Stimulated activated CD4-positive, alpha-beta T cell treated with anti-CD3 and anti-CD28 coated beads, Interleukin-2, amount 100 ng/mL, for 48 hours (primary cell): ENCODE measurements around the gene SMTNL2.
"Not testable (repeated sequence)": the region's sequence is repeated elsewhere in the genome, so short reads cannot be mapped to it uniquely, and the experiment has no call there.

Experiments
- DNase-seq, 2 donors: peaks; one replicate each; pipeline ENCODE4 v3.0.0-alpha.2; 2020

The SMTNL2 gene

DNA sequence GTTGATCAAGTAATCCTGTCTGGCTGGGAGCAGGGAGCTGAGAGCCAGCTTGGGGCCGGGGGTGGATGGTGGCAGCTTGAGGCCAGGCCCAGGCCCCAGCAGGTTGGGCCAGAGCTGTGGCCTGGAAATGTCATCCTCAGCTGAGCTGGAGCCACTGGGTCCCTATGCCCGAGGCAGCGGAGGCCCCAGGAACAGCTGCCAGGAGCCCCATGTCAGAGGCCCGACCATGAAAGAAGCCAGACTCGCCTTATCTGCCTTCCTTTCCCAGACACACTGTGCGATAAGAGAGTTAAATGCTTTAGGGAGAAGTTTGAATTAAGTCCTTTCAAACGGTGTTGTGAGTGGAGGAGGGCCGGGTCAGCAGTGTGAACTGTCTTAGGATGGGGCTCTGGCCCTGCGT, 3.5 kb downstream of the SMTNL2 start:
- DNase-seq = no peak

DNA sequence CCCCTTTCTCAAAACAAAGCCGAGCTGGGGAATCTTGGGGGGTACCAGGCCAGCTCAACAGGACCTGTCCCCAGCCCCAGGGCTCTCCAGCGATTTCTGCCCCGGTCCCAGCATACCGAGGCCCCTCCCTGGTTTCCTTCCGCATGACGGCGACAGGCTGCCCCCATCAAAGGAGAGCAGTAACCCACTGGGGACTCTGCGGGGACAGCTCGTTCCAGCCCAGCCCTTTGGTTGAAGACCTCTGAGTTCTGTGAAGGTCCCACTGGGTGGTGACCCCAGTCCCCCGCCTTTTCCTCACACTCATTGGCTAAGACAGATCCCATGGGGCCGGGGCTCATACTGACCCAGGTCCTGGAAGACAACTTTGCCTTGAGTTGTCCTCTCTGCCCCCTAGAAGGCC, 4.1 kb downstream of the SMTNL2 start:
- no peak for DNase-seq

DNA sequence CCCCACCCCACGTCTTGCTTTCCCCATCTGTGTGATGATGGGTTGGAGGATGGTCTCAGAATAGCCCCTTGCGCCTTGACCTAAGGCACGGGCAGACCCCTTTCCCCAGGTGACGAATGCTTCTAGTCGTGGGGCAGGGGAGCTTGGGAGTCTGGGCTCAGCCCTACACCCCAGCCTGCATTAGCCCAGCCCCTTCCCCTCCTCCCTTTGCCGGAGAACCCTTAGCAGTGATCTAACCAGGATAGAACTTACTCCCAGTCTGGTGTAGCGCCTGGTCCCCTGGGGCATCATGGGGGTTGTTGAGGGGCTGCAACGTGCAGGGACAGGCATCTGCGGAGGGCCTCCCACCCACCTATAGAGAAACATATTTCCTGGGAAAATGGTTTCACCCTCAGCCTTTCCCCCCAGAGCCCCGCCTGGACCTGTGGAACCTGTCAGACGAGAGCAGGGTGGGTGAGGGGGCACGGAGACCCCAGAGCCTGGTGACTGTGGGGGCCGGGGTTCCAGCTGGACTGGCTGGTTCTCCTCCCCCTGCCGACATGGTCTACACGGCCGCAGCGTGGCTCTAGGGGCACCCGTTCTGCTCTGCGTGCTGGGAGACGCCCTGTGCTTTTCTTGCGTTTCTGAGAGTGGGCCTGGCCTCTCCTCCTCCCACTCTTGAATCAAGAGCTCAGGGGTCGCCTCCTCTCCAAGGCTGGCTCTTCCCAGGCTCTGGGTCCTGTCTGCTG, 4.7 kb downstream of the SMTNL2 start:
- DNase-seq = no peak

DNA sequence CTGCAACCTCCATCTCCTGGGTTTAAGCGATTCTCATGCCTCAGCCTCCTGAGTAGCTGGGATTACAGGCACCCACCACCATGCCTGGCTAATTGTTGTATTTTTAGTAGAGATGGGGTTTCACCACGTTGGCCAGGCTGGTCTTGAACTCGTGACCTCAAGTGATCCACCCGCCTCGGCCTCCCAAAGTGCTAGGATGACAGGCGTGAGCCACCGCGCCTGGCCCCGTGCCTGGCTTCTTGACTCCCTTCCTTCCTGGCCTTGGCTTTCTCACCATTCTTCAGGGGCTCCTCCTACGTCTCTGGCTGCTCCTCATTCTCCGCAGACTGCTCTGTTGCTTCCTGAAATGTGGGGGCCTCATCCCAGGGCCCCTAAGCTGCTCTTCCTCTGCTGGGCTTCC, 5.7 kb downstream of the SMTNL2 start:
- not testable (repeated sequence) for DNase-seq

DNA sequence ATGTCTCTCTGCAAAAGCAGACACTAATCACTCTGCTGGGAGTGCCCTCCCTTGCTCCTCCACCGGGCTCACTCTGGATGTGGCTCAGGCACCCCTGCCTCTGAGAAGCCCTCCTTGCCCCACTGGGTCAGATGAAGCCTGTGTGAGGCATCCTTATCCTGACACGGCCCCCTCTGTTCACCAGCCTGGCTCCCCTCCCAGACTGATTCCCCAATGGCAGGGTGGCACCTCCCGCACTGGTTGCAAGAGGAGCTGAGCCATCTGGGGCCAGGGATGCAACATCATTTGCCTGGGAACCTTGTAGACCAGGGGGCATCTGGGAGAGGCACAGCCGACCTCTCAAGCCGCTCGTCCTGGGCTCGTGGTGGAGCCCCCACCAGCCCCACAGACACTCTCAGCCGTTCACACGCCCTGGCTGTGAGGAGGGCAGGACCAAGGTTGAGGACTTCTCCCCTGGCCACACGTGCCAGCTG, 6.7 kb downstream of the SMTNL2 start:
- no peak for DNase-seq

DNA sequence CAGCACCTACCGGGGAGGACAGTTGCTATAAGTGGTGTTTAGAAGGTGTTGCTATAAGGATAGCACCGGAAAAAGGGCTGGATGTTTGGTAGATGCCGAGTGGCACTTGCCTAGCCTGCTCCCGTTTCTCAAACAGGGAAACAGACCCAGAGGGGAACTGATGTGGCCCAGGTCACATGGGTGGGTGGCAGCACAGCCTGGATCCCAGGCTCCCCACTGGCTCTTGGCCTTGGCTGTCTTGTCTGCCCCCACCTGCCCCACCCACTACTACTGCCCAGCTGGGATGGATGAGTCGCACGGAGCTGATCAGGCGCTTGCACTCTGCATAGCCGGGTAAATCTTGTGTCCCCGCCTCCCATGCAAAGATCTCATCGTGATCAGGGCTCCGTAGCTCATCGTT, 7.2 kb downstream of the SMTNL2 start:
- no peak for DNase-seq

DNA sequence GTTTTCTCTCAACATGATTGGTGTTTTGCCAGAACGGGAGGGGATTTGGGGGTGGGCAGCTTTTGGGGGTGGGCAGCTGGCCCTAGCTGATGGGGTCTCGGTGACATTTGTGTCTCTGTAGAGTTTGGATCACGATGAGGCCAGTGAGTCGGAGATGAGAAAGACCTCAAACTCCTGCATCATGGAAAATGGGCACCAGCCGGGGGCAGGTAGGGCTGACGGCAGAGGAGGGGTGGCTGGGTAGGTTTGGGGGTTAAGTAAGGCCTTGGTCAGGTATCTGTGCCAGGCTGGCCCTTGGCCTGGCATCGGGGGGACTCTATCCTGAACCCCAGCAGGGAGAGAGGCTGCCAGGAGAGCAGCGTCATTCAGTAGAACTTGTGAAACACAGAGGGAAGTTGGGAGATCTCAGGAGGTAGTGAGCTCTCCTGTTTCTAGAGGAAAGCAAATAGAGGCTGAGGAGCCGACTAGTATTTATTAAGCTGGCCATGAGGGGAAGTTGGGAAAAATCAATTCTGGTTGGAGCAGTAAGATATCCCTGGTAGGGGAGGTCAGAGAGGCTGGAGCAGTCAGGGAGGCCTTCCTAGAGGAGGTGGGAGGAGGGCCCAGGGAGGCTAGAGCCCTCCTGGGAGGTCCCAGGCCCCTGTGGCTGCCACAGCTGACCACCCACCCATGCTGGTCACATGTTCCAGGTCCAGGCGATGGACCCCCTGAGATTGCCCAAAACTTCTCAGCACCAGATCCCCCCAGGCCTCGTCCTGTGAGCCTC, 8.1 kb downstream of the SMTNL2 start:
- DNase-seq = no peak

DNA sequence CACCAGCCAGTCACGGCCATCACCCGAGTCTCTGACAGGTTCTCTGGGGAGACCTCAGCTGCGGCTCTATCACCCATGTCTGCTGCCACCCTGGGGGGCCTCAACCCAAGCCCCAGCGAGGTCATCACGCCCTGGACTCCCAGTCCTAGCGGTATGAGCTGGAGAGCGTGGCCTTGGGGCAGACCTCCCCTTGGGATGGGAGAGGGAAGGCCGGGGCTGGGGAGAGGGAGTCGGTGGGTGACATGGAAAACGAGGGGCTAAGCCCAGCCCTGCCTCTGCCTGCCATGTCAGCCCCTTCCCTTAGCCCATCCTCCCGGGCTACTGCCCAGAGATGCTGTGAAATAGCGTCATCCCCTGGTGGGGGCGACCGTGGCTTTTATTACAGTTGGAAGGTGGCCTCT, 8.7 kb downstream of the SMTNL2 start:
- no peak for DNase-seq

DNA sequence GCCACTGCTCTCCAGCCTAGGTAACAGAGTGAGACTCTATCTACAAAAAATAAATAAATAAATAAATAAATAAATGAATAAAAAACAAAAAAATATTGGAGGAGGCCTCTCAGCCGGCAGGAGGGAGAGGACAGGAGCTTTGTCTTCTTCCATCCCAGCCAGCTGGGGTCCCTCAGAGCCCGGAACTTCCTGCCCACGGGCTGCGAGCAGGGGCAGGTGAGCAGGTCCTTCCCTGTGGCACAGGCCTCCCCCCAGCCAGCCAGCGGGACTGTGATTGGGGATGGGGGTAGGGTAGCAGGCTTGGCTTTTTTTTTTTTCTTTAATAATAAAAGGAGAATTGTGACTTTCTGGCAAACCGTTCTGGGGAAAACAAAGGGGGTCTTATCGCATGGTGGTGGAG, 10.1 kb downstream of the SMTNL2 start:
- no peak for DNase-seq

DNA sequence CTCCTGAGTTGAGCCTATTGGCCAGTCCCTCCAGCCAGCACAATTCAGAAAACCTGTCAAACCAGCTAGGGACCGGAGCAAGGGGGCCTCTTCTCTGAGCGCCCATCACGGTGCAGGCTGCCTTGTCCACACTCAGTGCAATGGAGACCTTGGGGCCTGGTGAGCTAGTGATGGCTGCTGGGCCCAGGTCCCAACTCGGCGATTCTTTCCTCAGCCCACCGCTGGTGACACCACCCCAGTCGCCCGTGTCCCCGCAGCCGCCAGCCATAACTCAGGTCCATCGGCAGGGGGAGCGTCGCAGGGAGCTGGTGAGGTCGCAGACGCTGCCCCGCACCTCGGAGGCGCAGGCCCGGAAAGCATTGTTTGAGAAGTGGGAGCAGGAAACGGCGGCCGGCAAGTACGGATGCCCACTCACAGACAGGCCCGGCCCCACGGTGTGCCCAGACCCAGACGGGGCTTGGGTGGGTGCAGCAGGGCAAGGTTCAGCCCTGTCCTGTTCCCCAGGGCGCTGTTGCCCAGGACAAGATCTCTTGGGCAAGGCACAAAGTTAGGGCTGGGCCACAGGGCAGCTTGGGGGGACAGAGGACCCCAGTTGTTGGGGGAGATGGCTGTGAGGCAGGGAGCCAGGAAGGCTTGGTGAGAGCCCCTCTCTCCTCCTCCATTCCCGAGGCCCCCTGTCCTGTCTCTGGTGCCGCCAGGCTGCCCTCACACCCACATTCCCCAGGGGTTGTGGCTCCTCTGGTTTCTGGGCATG, 10.8 kb downstream of the SMTNL2 start:
- peak; percentile 19 to 44 for DNase-seq

DNA sequence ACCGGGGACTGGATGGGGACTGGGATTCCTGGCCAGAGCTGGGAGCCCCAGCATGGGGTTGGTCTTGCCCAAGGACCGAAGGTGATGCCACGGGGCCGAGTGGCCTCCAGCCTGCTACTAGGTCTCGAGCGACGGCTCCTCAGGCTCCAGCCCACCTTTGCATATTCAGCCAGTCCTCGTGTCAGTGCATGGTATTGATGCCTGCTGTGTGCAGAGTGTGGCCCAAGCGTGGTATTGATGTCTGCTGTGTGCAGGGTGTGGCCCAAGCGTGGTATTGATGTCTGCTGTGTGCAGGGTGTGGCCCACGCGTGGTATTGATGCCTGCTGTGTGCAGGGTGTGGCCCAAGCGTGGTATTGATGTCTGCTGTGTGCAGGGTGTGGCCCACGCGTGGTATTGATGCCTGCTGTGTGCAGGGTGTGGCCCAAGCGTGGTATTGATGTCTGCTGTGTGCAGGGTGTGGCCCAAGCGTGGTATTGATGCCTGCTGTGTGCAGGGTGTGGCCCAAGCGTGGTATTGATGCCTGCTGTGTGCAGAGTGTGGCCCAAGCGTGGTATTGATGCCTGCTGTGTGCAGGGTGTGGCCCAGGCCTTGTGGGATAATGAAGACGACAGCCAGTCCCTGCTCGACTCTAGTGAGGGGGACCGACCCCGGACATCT, 11.5 kb downstream of the SMTNL2 start:
- not testable (repeated sequence) for DNase-seq

DNA sequence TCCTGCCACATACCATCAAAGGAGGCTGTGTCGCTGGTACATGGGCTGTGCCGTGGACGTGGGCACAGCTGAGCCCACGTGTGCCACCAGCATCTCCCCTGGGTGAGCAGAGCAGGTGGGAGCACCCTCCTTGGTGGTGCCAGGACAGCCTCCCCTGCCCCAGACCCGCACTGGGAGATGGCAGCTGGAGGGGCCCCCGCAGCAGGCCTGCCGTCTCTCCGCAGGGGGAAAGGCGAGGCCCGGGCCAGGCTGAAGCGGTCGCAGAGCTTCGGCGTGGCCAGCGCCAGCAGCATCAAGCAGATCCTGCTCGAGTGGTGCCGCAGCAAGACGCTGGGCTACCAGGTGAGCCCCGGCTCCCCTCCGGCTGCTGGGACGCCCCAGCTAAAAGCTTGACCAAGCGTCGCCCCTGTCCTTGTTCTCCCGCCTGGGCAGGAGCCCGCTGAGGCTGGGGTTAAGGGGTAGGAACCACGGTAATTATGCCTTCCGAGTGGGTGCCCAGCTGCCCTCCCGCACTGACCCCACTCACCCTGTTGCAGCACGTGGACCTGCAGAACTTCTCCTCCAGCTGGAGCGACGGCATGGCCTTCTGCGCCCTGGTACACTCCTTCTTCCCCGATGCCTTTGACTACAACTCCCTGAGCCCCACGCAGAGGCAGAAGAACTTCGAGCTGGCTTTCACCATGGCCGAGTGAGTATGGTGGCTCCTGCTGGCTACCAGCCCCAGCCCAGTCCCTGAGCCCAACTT, 12.5 kb downstream of the SMTNL2 start:
- no peak for DNase-seq

DNA sequence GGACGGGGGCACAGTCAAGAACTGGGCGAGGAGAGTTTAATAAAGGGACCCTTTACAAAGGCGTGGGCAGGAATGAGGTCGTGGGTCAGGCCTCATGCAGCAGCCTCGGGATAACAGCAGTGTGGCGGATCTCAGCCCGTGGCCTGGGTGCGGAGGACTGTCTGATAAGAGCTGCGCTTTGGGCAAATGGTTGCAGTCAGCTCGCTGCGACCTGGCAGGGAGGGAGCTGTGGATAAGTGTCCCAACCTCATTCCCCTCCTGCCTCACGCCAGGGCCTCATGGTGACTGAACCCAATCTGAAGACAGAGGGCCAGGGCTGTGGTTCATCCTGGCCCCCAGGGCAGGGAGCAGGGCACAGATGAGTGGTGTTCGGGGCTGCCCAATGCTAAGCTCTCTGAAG, 13.6 kb downstream of the SMTNL2 start:
- DNase-seq = no peak

DNA sequence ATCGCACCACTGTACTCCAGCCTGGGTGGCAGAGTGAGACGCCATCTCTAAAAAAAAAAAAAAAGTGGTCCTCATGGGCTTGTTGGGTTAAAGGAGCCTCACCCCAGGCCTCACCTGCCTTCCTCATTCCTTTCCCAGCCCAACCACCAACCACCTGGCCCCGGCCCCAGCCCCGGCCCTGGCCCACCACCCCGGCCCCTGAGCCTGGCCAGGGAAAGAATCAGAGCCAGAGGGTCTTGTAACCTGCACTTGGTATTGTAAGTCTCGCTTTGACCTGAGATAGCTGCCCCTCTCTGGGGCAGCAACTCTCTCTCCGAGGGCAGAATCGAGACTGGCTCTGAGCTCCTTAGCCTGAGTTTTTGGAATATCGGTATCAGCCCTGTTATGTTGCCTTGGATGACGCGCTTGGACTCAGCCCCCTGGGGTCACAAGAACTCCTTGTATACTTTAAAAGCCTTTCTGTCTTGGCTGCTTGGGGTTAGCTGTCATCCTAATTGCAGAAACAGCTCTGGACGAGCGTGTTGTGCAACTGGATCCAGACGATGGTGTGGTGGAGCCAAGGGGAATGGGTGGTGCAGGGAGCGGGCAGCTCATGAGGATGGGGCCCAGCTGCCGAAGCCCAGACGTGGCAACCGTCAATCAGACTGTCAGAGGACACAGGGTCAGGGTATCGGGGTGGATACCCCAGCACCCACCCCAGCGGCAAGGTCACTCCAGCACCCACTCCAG, 14.6 kb downstream of the SMTNL2 start:
- DNase-seq = no peak

DNA sequence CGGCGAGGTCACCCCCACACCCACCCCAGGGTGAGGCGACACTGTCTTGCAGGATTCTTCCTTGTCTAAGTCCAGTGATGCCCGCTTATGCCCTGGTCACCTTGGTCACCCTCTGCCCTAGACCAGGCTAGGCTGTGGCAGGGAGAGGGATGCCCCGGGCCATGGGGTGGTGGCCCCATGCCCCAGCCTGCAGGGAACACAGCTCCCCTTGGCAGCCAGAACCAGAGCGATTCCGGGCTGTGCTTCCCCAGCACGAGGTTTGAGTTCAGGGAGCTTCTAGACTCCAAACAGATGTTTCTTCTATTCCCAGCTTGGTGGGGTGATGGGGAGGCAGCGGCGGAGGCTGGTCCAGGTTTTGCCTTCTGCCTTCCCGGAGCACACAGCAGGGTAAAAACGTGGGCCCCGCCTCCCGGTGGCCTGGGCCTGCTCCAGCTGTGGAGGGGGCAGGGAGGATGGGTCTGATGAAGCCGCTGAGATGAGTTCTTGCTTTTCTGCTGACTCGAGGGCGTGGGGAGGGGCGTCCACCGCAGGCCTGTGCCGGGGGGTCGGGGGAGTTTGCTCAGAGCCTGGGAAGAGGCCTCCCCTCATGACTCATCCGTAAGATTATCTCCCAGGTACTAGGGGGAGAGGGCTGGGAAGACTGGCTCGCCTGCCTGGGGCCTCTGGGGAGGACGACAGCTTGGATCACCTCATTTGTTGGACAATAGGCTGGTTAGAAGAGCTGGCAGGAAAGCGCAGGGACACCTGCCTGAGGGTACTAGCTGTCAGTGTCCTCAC, 15.4 kb downstream of the SMTNL2 start:
- no peak for DNase-seq

DNA sequence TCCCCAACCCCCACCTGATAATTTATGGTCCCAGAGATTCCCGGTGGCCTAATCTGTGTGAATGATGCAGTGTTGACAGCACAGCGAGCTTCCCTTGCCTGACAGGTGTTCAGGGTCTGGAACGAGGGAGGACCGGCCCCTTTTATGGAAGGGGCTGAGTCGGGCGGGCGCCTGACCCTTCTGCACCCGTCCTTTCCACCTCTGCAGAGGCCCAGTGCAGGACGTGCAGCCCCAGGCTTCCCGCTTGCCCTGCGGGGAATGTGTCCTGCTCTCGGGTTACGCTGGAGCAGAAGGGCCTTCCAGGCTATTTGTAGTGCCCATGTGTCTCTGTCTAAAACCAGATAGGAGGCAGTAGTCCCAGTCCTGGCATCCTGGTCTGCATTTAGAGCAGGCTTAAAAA, 16.2 kb downstream of the SMTNL2 start:
- no peak for DNase-seq

DNA sequence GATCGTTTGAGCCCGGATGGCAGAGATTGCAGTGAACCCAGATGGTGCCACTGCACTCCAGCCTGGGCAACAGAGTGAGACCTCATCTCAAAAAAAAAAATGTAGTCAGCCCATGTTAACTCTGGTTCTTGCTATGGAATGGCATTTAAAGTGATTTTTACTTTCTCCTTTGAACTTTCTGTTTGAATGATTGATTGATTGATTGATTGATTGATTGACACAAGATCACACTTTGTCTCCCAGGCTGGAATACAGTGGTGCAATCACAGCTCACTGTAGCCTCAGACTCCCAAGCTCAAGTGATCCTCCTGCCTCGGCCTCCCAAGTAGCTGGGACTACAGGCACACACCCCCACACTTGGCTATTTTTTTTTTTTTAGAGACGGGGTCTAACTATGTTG, 17.0 kb downstream of the SMTNL2 start:
- DNase-seq = no peak

DNA sequence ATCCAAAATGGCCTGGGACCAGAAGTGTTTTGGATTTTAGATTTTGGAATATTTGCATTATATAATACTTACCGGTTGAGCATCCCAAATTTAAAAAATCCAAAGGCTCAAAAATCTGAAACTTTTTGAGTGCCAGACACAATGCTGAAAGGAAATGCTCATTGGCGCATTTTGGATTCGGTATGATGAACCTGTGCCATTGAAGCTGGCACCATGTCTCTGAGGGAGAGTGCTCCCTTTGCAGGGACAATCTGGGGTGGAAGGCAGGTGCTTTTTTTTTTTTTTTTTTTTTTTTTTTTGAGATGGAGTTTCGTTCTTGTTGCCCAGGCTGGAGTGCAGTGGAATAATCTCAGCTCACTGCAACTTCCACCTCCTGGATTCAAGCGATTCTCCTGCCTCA, 17.7 kb downstream of the SMTNL2 start:
- no peak for DNase-seq

DNA sequence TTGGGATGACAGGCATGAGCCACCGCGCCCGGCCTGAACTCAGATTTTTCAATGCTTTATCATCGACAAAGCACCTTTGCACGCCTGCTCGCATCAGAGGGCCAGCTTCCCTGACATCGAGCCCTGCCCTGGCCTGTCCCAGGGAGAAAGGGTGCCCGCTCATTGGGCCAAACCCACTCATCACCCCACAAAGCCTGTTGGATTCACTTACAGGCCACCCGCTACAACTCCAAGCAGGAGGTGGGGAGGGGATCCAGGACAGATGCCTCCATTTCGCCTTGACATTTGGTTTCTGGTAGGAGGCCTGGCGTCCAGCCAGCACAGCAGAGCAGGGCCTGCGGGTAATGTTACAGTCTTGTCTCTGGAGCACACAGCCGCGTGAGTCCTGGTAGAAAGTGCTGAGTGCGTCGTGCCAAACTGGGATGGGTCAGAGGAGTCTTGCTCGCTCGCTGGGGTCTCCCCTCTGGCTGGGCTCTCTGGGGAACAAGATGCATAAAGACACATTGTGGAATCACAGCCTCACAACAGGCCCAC, 19.8 kb downstream of the SMTNL2 start:
- no peak for DNase-seq

DNA sequence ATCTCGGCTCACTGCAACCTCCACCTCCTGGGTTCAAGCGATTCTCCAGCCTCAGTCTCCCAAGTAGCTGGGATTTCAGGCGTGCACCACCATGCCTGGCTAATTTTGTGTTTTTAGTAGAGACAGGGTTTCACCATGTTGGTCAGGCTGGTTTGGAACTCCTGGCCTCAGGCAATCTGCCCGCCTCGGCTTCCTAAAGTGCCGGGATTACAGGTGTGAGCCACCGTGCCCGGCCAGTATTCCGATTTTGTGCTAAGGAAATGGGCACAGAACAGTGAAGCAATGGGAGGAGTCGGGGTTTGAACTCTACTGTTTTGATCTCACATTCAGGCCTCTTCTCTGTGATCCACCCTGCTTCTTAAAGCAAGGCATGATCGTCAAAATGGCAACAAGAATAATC, 20.4 kb downstream of the SMTNL2 start:
- DNase-seq = not testable (repeated sequence)

DNA sequence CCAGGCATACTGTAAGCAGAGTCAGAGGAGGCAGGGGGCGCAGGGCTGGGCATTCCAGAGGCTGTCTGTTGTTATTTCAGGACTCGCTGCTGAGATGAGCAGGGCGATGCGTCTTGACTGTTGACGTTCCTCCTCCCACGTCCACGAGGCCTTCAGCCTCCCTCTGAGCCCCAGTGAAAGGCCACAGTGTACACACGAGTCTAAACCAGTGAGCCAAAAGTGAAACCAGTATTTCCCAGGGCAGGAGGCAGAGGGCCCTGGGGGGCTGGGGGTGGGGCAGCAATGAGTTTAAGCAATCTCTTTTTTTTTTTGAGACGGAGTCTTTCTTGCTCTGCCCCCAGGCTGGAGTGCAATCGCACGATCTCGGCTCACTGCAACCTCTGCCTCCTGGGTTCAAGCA, 21.5 kb downstream of the SMTNL2 start:
- no peak for DNase-seq
